Measurements from ENCODE around the gene ZNF445.
"Not testable (repeated sequence)": the region's sequence is repeated elsewhere in the genome, so short reads cannot be mapped to it uniquely, and the experiment has no call there.

The ZNF445 gene

DNA sequence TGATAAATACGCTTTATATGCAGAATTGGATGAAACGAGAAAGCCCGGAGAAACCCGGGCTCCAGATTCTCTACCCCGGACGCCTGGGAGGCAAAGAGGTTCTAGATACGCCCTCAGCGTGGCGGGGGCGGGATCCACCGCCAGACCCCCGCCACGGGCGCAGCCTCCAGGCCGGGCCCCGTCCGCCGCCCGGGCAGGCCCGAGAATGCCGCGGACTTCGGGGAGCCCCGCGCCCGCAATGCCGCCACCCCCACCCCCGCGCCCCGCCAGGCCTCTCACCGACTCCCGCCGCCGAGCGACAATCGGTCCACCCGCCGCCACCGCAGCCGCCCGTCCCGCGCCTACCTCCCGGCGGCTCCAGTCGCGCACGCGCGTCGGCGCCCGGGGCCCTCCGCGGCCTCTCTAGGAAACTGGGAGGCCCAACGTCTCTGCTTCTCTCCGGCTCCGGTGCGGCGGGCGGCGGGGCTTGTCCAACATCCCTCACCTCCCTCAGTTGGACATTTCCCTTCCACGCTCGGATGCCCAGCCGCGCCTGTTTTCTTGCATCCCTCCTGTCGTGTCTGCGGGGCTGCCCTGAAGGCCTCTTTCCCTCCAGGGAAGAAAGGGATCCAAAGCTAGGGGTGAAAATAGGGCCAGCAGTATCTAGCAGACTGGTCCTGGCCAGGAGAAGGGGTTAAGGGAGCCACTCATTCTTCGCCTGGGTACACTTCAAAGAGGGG, at the start of gene ZNF445:
ZNF445 (minus strand) TSS at position 359 of the 719 bp plus-strand sequence. CDS start 22,121 bp downstream, outside the sequence.
- DNase-seq = peak; percentile 23

GRCh38 chr3:44525060-44525459, 47.6 kb upstream of the ZNF445 start:
- DNase-seq = no peak

GRCh38 chr3:44522494-44522933, 45.0 kb upstream of the ZNF445 start:
- DNase-seq = no peak

GRCh38 chr3:44521721-44522120, 44.3 kb upstream of the ZNF445 start:
- DNase-seq = no peak

- DNase-seq = no peak
Measured at GRCh38 chr3:44518782-44519156, 41.3 kb upstream of the ZNF445 start.

DNA sequence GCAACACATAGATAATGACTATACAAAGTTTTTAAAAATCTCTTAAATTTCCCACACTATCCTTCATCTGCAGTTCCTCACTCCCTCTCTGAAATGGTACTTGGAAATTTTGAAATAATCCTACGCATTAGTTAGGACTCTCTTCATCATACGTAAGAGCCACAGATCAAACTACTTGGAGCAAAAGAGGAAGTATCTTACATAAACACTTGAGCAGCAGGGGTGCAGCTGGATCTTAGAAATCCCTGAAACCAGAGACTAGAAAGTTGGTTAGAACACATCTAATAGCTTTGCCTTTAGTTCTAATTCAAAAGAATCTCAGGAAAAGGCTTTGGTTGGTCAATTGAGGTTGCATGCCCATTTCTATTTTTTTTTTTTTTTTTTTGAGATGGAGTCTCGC, 38.8 kb upstream of the ZNF445 start:
- peak; percentile 7 for DNase-seq

GRCh38 chr3:44513513-44513912, 36.0 kb upstream of the ZNF445 start:
- no peak for DNase-seq

GRCh38 chr3:44511238-44511566, 33.7 kb upstream of the ZNF445 start:
- DNase-seq = no peak

- DNase-seq = no peak
Measured at GRCh38 chr3:44510000-44510368, 32.5 kb upstream of the ZNF445 start.

GRCh38 chr3:44509393-44509921, 32.0 kb upstream of the ZNF445 start:
- DNase-seq = no peak

GRCh38 chr3:44506961-44507360, 29.5 kb upstream of the ZNF445 start:
- DNase-seq = no peak

- DNase-seq = no peak
Measured at GRCh38 chr3:44506556-44506955, 29.1 kb upstream of the ZNF445 start.

DNA sequence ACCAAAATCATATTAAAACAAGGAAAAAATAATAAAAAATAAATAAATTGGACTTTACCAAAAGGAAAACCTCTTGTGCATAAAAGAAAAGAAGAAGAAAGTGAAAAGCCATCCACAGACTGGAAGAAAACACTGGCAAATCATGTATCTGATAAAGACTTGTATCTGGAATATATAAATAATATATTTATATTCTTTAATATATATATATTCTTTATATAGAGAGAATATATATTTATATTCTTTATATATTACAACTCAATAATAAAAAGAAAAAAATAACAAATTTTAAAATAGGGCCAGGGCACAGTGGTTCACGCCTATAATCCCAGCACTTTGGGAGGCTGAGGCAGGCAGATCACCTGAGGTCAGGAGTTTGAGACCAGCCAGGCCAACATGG, 27.1 kb upstream of the ZNF445 start:
- no peak for DNase-seq

DNA sequence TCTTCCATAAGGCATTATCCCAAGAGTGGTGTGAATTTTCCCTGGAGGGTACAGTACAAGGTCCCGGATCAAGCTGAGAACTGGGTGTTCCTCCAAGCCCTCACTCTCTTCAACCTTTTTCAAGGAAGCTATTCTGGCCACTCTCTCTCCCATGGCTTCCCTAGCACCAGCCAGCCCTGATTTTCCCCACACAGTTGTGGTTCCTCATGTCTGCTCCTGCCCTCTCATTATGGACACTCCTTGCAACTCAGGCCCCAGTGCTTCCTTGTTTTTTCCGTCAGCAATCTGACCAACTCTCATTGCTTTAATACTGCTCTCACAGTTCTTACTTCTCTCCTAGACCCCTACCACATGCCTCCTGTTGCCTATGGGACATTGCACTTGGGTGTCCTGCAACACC, 25.7 kb upstream of the ZNF445 start:
- not testable (repeated sequence) for DNase-seq

GRCh38 chr3:44501971-44502370, 24.5 kb upstream of the ZNF445 start:
- DNase-seq = no peak

DNA sequence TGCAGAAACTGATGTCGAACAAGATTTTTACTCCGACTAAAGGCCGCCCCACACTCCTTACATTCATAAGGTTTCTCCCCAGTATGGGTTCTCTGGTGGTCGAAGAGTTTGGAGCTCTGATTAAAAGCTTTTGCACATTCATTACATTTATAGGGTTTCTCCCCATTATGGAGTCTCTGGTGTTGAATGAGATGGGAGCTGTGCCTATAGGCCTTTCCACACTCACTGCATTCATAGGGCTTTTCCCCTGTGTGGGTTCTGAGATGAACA, 22.4 kb upstream of the ZNF445 start:
- DNase-seq = not testable (repeated sequence)

GRCh38 chr3:44499149-44499898, 21.9 kb upstream of the ZNF445 start:
- no peak for DNase-seq

DNA sequence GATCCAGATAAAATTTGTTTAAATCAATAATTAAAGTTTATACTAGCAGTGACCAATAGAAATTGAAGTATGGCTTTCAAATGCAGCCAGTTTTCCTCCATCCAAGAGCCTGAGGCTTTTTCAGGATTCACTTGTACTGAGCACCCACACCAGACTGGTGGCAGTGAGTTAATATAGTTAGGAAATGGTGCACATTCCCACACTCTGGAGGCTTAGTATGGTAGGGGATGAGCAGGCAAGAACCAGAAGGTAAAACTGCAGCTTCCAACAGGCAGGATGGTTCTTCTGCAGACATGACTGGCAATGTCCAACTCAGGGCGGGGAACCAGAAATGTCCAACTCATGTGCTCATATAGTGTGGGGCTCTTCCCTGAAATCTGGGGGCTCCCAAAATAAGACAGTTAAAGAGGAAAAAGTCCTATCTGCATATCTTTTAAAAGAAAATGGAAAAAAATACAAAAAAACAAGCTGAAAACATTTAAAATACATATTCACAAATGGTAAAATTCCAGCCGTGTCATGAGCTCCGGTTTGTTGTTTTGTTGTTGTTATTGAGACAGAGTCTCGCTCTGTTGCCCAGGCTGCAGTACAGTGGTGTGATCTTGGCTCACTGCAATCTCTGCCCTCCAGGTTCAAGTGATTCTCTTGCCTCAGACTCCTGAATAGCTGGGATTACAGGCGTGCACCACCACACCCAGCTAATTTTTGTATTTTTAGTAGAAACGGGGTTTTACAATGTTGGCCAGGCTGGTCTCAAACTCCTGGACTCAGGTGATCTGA, 18.4 kb upstream of the ZNF445 start:
- no peak for DNase-seq

- no peak for DNase-seq
Measured at GRCh38 chr3:44492496-44492895, 15.0 kb upstream of the ZNF445 start.

DNA sequence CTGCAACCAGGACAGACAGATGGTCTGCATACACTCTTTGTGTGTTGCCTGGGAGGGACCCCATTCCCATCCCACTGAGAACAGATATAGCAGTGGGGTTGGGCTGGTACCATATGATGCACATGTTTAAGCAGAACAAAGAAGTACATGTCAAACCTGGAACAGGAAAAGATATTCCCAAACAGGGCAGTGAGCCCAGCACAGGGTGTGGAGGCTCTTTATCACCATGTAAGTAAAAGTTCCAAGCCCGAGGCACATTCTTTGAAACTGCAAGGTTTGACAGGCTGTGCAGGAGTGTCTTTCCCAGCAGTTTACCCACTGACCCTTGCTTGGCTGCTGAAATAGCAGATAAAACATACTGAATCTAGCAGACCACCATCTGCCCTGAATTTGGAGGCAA, 5.3 kb upstream of the ZNF445 start:
- no peak for DNase-seq

- DNase-seq = no peak
Measured at GRCh38 chr3:44478606-44479094, 1.2 kb upstream of the ZNF445 start.

- DNase-seq = no peak
Measured at GRCh38 chr3:44478055-44478468, 592 bp upstream of the ZNF445 start.

DNA sequence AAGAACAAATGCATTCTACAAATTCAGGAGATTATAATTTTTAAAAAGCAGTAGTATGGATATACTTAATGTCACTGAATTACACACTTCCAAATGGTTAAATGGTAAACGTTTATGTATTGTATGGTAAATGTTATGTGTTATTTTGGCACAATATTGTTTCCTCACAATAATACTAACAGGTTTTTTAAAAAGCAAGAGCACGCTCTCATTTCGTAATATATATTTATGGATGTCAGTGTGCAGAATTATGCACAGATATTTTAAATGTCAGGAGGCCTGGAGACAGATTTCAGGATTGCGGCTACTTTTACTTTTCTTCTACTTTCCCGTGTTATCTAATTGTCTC, 533 bp downstream of the ZNF445 start:
- DNase-seq = no peak

GRCh38 chr3:44476181-44476611, 1.3 kb downstream of the ZNF445 start:
- DNase-seq = no peak

All from SIG-M5 (cell line).